HG03139 (cell line): ENCODE results near the gene HEPACAM.
"Not testable (repeated sequence)": the region's sequence is repeated elsewhere in the genome, so short reads cannot be mapped to it uniquely, and the experiment has no call there.

Experiments
- ATAC-seq: cut with Tn5 transposase; IDR thresholded peaks from one replicate; pipeline ENCODE4 v1.9.1; 2021; ENCODE audit not compliant: unreplicated experiment

HEPACAM gene

GRCh38 chr11:124935548-124936514 lies at the start of gene HEPACAM:
Gene HEPACAM (minus strand): TSS chr11:124936047. CDS start chr11:124936006, 41 bp downstream.
- no peak for ATAC-seq

GRCh38 chr11:124984512-124984854 lies 48.6 kb upstream of the HEPACAM start:
- ATAC-seq = no peak

GRCh38 chr11:124983674-124984511 lies 48.0 kb upstream of the HEPACAM start:
- no peak for ATAC-seq

- ATAC-seq = no peak
These were observed 46.2 kb upstream of the HEPACAM start for GRCh38 chr11:124982043-124982442.

GRCh38 chr11:124978316-124978715 lies 42.5 kb upstream of the HEPACAM start:
- no peak for ATAC-seq

- no peak for ATAC-seq
These were observed 41.2 kb upstream of the HEPACAM start for GRCh38 chr11:124977006-124977405.

- no peak for ATAC-seq
These were observed 40.7 kb upstream of the HEPACAM start for GRCh38 chr11:124976531-124976930.

GRCh38 chr11:124971810-124972209 lies 36.0 kb upstream of the HEPACAM start:
- no peak for ATAC-seq

- no peak for ATAC-seq
These were observed 35.1 kb upstream of the HEPACAM start for GRCh38 chr11:124970925-124971324.

- not testable (repeated sequence) for ATAC-seq
These were observed 32.4 kb upstream of the HEPACAM start for GRCh38 chr11:124968197-124968596.

- ATAC-seq = peak; percentile 94
These were observed 26.2 kb upstream of the HEPACAM start for GRCh38 chr11:124961972-124962609.

GRCh38 chr11:124955035-124955434 lies 19.2 kb upstream of the HEPACAM start:
- no peak for ATAC-seq

GRCh38 chr11:124954590-124954955 lies 18.7 kb upstream of the HEPACAM start:
- ATAC-seq = no peak

- peak; percentile 100 for ATAC-seq
These were observed 18.1 kb upstream of the HEPACAM start, which contains the start of gene CCDC15 for GRCh38 chr11:124953753-124954589. Gene CCDC15 (plus strand): TSS chr11:124954202. CDS start chr11:124954733, 531 bp downstream.

GRCh38 chr11:124951341-124951740 lies 15.5 kb upstream of the HEPACAM start:
- no peak for ATAC-seq

GRCh38 chr11:124950601-124951330 lies 14.9 kb upstream of the HEPACAM start:
- ATAC-seq = no peak

GRCh38 chr11:124946735-124947141 lies 10.9 kb upstream of the HEPACAM start:
- ATAC-seq = no peak

GRCh38 chr11:124945826-124946225 lies 10.0 kb upstream of the HEPACAM start:
- no peak for ATAC-seq

- no peak for ATAC-seq
These were observed 8.7 kb upstream of the HEPACAM start for GRCh38 chr11:124944565-124944964.

- no peak for ATAC-seq
These were observed 7.9 kb upstream of the HEPACAM start for GRCh38 chr11:124943741-124944140.
